Loucy (cell line): Measurements from ENCODE around the gene RHAG.

Experiments
- H2AFZ ChIP-seq: fragments of 200-600 bp; sonication (generic); 2 replicates; pipeline ENCODE4 v1.6.0; 2016; ENCODE audit warnings: antibody characterized with exemption, mild to moderate bottlenecking, low read length, moderate library complexity
- H3F3A ChIP-seq: fragments of 200-600 bp; 2 replicates; pipeline ENCODE4 v1.6.0; 2016; ENCODE audit warnings: antibody characterized with exemption, low read depth, mild to moderate bottlenecking
- H3K27me3 ChIP-seq: fragments of 200-600 bp; sonication (generic); 2 replicates; pipeline ENCODE4 v1.6.1; 2014; ENCODE audit warnings: low read length, mild to moderate bottlenecking; ENCODE audit not compliant: insufficient read depth, poor library complexity, severe bottlenecking
- H3K36me3 ChIP-seq: fragments of 200-600 bp; sonication (generic); 2 replicates; pipeline ENCODE4 v1.6.1; 2016; ENCODE audit warnings: low read length; ENCODE audit not compliant: insufficient read depth
- H3K4me1 ChIP-seq: fragments of 200-600 bp; sonication (generic); 2 replicates; pipeline ENCODE4 v1.5.1; 2014; ENCODE audit warnings: low read length, mild to moderate bottlenecking; ENCODE audit not compliant: insufficient read depth, poor library complexity, severe bottlenecking
- H3K4me2 ChIP-seq: fragments of 200-600 bp; sonication (generic); 2 replicates; pipeline ENCODE4 v1.6.0; 2014; ENCODE audit warnings: antibody characterized with exemption, low read length, low read depth, mild to moderate bottlenecking; ENCODE audit not compliant: poor library complexity, severe bottlenecking
- H3K4me3 ChIP-seq: fragments of 200-600 bp; sonication (generic); 2 replicates; pipeline ENCODE4 v1.5.1; 2014; ENCODE audit warnings: low read length, mild to moderate bottlenecking, mixed read lengths; ENCODE audit not compliant: poor library complexity, severe bottlenecking
- H3K79me2 ChIP-seq: fragments of 200-600 bp; sonication (generic); 2 replicates; pipeline ENCODE4 v1.6.1; 2014; ENCODE audit warnings: low read length; ENCODE audit not compliant: insufficient read depth
- H3K9ac ChIP-seq: fragments of 200-600 bp; sonication (generic); 2 replicates; pipeline ENCODE4 v1.6.0; 2014; ENCODE audit warnings: mild to moderate bottlenecking, low read depth, low read length, moderate library complexity; ENCODE audit not compliant: poor library complexity, severe bottlenecking
- H3K9me2 ChIP-seq: fragments of 200-600 bp; sonication (generic); replicated peaks from 2 replicates; pipeline ENCODE4 v1.6.1; 2016; ENCODE audit warnings: low read depth, low read length, mixed read lengths
- H3K9me3 ChIP-seq: fragments of 200-600 bp; sonication (generic); 2 replicates; pipeline ENCODE4 v1.6.1; 2014; ENCODE audit warnings: mild to moderate bottlenecking, antibody characterized with exemption, low read length, low read depth; ENCODE audit not compliant: insufficient read depth
- H4K20me1 ChIP-seq: fragments of 200-600 bp; sonication (generic); 2 replicates; pipeline ENCODE4 v1.6.0; 2014; ENCODE audit warnings: antibody characterized with exemption, low read length, mild to moderate bottlenecking; ENCODE audit not compliant: insufficient read depth, poor library complexity, severe bottlenecking
- EZH2phosphoT487 ChIP-seq: fragments of 200-600 bp; IDR thresholded peaks from 2 replicates; pipeline ENCODE4 v1.6.1; 2018; ENCODE audit warnings: antibody characterized with exemption, mild to moderate bottlenecking, moderate library complexity, borderline replicate concordance
- TF ChIP-seq, protein P1 (sequence below): fragments of 200-600 bp; sonication (generic); conservative IDR thresholded peaks from 2 replicates; pipeline ENCODE4 v1.5.1; 2014; ENCODE audit warnings: mild to moderate bottlenecking, antibody characterized with exemption, low read length

Gene RHAG

DNA sequence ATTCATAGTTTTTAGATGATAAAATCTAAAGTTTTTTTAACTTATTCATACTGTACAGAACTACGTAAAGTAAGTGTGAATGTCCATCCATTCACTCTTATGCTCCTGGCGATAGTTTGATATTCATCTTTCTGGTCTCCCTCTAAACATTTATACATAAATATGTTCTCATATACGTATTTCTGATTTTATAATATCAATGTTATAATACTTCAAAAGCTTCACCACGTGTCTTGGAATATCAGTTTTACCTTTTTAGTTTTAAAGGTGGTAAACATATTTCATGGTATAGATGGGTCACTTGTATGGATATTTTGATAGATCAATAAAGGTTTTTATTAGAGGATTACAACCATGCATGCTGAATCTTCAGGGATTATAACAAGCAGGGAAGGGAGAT is 10.3 kb upstream of the RHAG start:
- no peaks in the 10 kb centered on the region for H3K27me3 ChIP-seq
- H3K4me1 ChIP-seq, result no peaks in the 10 kb centered on the region
- TF ChIP-seq EZH2phosphoT487, result no peak
- TF ChIP-seq, protein P1, sequence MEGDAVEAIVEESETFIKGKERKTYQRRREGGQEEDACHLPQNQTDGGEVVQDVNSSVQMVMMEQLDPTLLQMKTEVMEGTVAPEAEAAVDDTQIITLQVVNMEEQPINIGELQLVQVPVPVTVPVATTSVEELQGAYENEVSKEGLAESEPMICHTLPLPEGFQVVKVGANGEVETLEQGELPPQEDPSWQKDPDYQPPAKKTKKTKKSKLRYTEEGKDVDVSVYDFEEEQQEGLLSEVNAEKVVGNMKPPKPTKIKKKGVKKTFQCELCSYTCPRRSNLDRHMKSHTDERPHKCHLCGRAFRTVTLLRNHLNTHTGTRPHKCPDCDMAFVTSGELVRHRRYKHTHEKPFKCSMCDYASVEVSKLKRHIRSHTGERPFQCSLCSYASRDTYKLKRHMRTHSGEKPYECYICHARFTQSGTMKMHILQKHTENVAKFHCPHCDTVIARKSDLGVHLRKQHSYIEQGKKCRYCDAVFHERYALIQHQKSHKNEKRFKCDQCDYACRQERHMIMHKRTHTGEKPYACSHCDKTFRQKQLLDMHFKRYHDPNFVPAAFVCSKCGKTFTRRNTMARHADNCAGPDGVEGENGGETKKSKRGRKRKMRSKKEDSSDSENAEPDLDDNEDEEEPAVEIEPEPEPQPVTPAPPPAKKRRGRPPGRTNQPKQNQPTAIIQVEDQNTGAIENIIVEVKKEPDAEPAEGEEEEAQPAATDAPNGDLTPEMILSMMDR, result no peak
- H3K4me2 ChIP-seq, result no peak overlapping the region
- H3K36me3 ChIP-seq, result no peaks in the 10 kb centered on the region
- H3K4me3 ChIP-seq, result no peak overlapping the region
- H3K9me3 ChIP-seq, result no peaks in the 10 kb centered on the region
- H3F3A ChIP-seq, result no peaks in the 10 kb centered on the region
- H4K20me1 ChIP-seq, result no peaks in the 10 kb centered on the region
- no peaks in the 10 kb centered on the region for H3K79me2 ChIP-seq
- no peak overlapping the region for H2AFZ ChIP-seq
- H3K9me2 ChIP-seq, result no peaks in the 10 kb centered on the region
- H3K9ac ChIP-seq, result no peak overlapping the region

DNA sequence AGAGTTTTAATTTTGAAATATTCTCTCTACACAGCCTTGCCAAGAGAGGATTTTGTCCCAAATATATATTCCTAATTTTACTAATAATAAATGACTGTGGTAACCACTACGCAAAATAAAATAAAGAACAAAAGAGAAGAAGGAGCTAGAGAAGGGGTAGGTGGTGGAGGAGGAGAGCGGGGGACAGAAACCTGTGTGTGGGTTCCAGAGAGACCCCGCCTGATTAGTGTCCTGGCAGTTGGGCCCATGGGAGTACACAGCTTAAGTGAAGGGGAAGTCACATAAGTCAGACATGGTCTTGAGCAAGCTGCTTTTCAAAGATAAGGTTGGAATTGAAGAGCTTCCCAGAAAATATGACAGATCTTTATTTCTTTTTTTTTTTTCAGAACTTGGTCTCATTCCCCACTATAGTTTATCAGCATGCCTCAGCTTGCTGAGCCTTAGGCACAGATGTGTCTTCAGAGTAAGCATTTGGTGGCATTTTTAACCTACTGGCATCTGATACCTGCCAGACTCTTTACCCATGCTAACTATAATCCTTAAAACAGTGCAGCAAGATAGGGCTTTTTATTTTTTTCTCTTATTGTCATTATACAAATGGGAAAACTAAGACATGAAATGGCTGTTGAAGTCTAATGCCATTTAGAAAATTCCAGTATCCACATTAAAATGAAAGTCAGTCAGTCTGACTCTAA is 9.6 kb upstream of the RHAG start:
- H3K4me1 ChIP-seq, result no peaks in the 10 kb centered on the region
- H3K9me3 ChIP-seq, result no peaks in the 10 kb centered on the region
- H3K4me2 ChIP-seq, result no peak overlapping the region
- H2AFZ ChIP-seq, result no peak overlapping the region
- no peaks in the 10 kb centered on the region for H3K36me3 ChIP-seq
- no peaks in the 10 kb centered on the region for H3F3A ChIP-seq
- no peak for TF ChIP-seq EZH2phosphoT487
- TF ChIP-seq, protein P1, result no peak
- no peak overlapping the region for H3K9ac ChIP-seq
- H3K27me3 ChIP-seq, result no peaks in the 10 kb centered on the region
- H3K79me2 ChIP-seq, result no peaks in the 10 kb centered on the region
- H4K20me1 ChIP-seq, result no peaks in the 10 kb centered on the region
- H3K9me2 ChIP-seq, result no peaks in the 10 kb centered on the region
- H3K4me3 ChIP-seq, result no peak overlapping the region

DNA sequence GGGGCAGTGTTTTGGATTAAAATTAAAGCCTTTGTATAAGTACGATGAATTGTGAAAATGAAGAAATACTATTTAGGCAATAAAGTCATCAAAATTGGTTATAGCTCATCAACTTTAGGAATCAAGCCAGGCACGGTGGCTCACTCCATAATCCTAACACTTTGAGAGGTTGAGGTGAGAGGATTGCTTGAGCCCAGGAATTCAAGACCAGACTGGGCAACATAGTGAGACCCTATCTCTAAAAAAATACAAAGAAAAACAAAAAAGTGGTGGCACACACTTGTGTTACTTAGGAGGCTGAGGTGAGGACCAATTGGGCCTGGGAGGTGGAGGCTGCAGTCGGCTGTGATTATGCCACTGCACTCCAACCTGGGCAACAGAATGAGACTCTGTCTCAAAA is 8.5 kb upstream of the RHAG start:
- Histone ChIP-seq H2AFZ (no peak overlapping the region), H3K9me2 (no peaks in the 10 kb centered on the region), H3K9me3 (no peaks in the 10 kb centered on the region), H3K9ac (no peak overlapping the region), H3F3A (no peaks in the 10 kb centered on the region), H3K4me1 (no peaks in the 10 kb centered on the region), H4K20me1 (no peaks in the 10 kb centered on the region), H3K36me3 (no peaks in the 10 kb centered on the region), H3K27me3 (no peaks in the 10 kb centered on the region), H3K4me2 (no peak overlapping the region), H3K4me3 (no peak overlapping the region), H3K79me2 (no peaks in the 10 kb centered on the region)
- TF ChIP-seq EZH2phosphoT487, result no peak
- TF ChIP-seq, protein P1, result no peak
